GM12891 (cell line): ENCODE results near the gene ATOH8.

ENCODE experiments used
- DNase-seq: peaks from one replicate; pipeline ENCODE4 v3.0.0; 2011; ENCODE audit warnings: low spot score; ENCODE audit not compliant: insufficient read length
- FAIRE-seq: peaks from 2 replicates; lab custom pipeline; 2011; peaks lifted over from hg19 to GRCh38; lab: Jason Lieb, UNC
- PAX5 ChIP-seq: IDR thresholded peaks from 2 replicates; pipeline ENCODE4 v1.6.1; 2011; ENCODE audit warnings: low read length, moderate library complexity, mild to moderate bottlenecking; ENCODE audit not compliant: insufficient read depth, severe bottlenecking
- POLR2A ChIP-seq: IDR thresholded peaks from 2 replicates; pipeline ENCODE4 v1.6.1; 2011; ENCODE audit warnings: low read depth, low read length, control low read depth
- POLR2AphosphoS5 ChIP-seq: IDR thresholded peaks from 2 replicates; pipeline ENCODE4 v1.6.1; 2011; ENCODE audit warnings: low read depth, low read length, control low read depth
- POU2F2 ChIP-seq: IDR thresholded peaks from 2 replicates; pipeline ENCODE4 v1.6.1; 2011; ENCODE audit warnings: low read depth, mild to moderate bottlenecking, control low read depth, low read length, moderate library complexity
- SPI1 ChIP-seq: IDR thresholded peaks from 2 replicates; pipeline ENCODE4 v1.6.1; 2011; ENCODE audit warnings: low read depth, low read length, control low read depth
- TAF1 ChIP-seq: IDR thresholded peaks from 2 replicates; pipeline ENCODE4 v1.6.1; 2011; ENCODE audit warnings: low read depth, low read length, control low read depth

ATOH8 gene

GRCh38 chr2:85744741-85745601, 8.8 kb upstream of the ATOH8 start:
- FAIRE-seq (no peak), DNase-seq (no peak)
- TF ChIP-seq POLR2AphosphoS5: no peak
- no peak for TF ChIP-seq TAF1
- no peak for TF ChIP-seq SPI1
- no peak for TF ChIP-seq POLR2A
- TF ChIP-seq PAX5: no peak
- TF ChIP-seq POU2F2: no peak

- TF ChIP-seq SPI1 (no peak), TAF1 (no peak), POU2F2 (no peak), POLR2A (no peak), PAX5 (no peak), POLR2AphosphoS5 (no peak)
- no peak for DNase-seq
- no peak for FAIRE-seq
These were observed 8.2 kb upstream of the ATOH8 start for GRCh38 chr2:85745619-85746018.

GRCh38 chr2:85746321-85747004, 7.3 kb upstream of the ATOH8 start:
- no peak for FAIRE-seq

GRCh38 chr2:85747441-85747840, 6.3 kb upstream of the ATOH8 start:
- no peak for FAIRE-seq
- DNase-seq: no peak
- no peak for TF ChIP-seq PAX5
- no peak for TF ChIP-seq SPI1
- TF ChIP-seq POU2F2: no peak
- no peak for TF ChIP-seq POLR2A
- TF ChIP-seq POLR2AphosphoS5: no peak
- no peak for TF ChIP-seq TAF1

More at GRCh38 chr2:85746321-85747004, 7.3 kb upstream of the ATOH8 start:
- no peak for DNase-seq
- TF ChIP-seq POLR2AphosphoS5 (no peak), POLR2A (no peak), PAX5 (no peak), TAF1 (no peak), SPI1 (no peak), POU2F2 (no peak)

- no peak for DNase-seq
- peak; percentile 59 for FAIRE-seq
- TF ChIP-seq PAX5 (no peak), POU2F2 (no peak), SPI1 (peak; percentile 97), TAF1 (no peak), POLR2AphosphoS5 (no peak), POLR2A (no peak)
These were observed 5.6 kb upstream of the ATOH8 start for GRCh38 chr2:85748039-85748734.

GRCh38 chr2:85748985-85749875, 4.6 kb upstream of the ATOH8 start:
- no peak for TF ChIP-seq PAX5
- TF ChIP-seq TAF1: no peak
- TF ChIP-seq POLR2A: no peak
- no peak for TF ChIP-seq POU2F2
- TF ChIP-seq POLR2AphosphoS5: no peak
- TF ChIP-seq SPI1: no peak
- FAIRE-seq: no peak
- DNase-seq: no peak

- DNase-seq (no peak), FAIRE-seq (peak; percentile 48)
- TF ChIP-seq POLR2A (no peak), PAX5 (no peak), POU2F2 (no peak), TAF1 (no peak), SPI1 (no peak), POLR2AphosphoS5 (no peak)
These were observed 2.9 kb upstream of the ATOH8 start for GRCh38 chr2:85750587-85751575.

GRCh38 chr2:85751627-85752026, 2.2 kb upstream of the ATOH8 start:
- TF ChIP-seq TAF1: no peak
- TF ChIP-seq PAX5: no peak
- no peak for DNase-seq
- no peak for FAIRE-seq
